Activated CD8-positive, alpha-beta memory T cell treated with anti-CD3 and anti-CD28 coated beads, Interleukin-2, amount 50 U/mL, for 24 hours (primary cell): ENCODE measurements around the gene PCSK5.

ENCODE experiments used
- DNase-seq: peaks from one replicate; pipeline ENCODE4 v3.0.0-alpha.2; 2020; ENCODE audit errors: extremely low read depth

PCSK5 gene

GRCh38 chr9:75921391-75922127 lies 31.1 kb downstream of the PCSK5 start:
- DNase-seq, result no peak

GRCh38 chr9:75926385-75926784 lies 35.9 kb downstream of the PCSK5 start:
- DNase-seq, result no peak

- no peak for DNase-seq
Measured at GRCh38 chr9:75927356-75927755, 36.9 kb downstream of the PCSK5 start.

- DNase-seq, result no peak
Measured at GRCh38 chr9:75930190-75930589, 39.7 kb downstream of the PCSK5 start.

GRCh38 chr9:75930730-75931321 lies 40.4 kb downstream of the PCSK5 start:
- DNase-seq, result no peak

GRCh38 chr9:75933982-75934381 lies 43.5 kb downstream of the PCSK5 start:
- DNase-seq, result no peak

GRCh38 chr9:75935591-75935990 lies 45.1 kb downstream of the PCSK5 start:
- no peak for DNase-seq

GRCh38 chr9:75937521-75938258 lies 47.2 kb downstream of the PCSK5 start:
- DNase-seq, result no peak

GRCh38 chr9:75938946-75939345 lies 48.5 kb downstream of the PCSK5 start:
- DNase-seq, result no peak

- DNase-seq, result no peak
Measured at GRCh38 chr9:75939536-75940111, 49.2 kb downstream of the PCSK5 start.

GRCh38 chr9:75941066-75941465 lies 50.6 kb downstream of the PCSK5 start:
- DNase-seq, result no peak

GRCh38 chr9:75941577-75942311 lies 51.3 kb downstream of the PCSK5 start:
- no peak for DNase-seq

- no peak for DNase-seq
Measured at GRCh38 chr9:75946766-75947165, 56.3 kb downstream of the PCSK5 start.

- DNase-seq, result no peak
Measured at GRCh38 chr9:75947233-75947632, 56.8 kb downstream of the PCSK5 start.

GRCh38 chr9:75950998-75951397 lies 60.5 kb downstream of the PCSK5 start:
- no peak for DNase-seq

- DNase-seq, result no peak
Measured at GRCh38 chr9:75953218-75953617, 62.7 kb downstream of the PCSK5 start.

GRCh38 chr9:75956161-75956560 lies 65.7 kb downstream of the PCSK5 start:
- no peak for DNase-seq

GRCh38 chr9:75957116-75957515 lies 66.6 kb downstream of the PCSK5 start:
- DNase-seq, result no peak

- DNase-seq, result no peak
Measured at GRCh38 chr9:75958226-75958625, 67.8 kb downstream of the PCSK5 start.

GRCh38 chr9:75960551-75960950 lies 70.1 kb downstream of the PCSK5 start:
- no peak for DNase-seq

- DNase-seq, result no peak
Measured at GRCh38 chr9:75962013-75962661, 71.7 kb downstream of the PCSK5 start.
